Body of pancreas (tissue), 4 donors: Measurements from ENCODE around the gene CPN2.

Source experiments
- CTCF ChIP-seq, 7 experiments: fragments of 450-650 bp in 4 of 7; fragments of 200-600 bp in 3 of 7; sonication (generic) in 3 of 7; IDR thresholded peaks; one replicate each; pipeline ENCODE4 v1.5.1; 2016 to 2019; ENCODE audit warnings: antibody characterized with exemption in 7 of 7
- POLR2A ChIP-seq, 3 donors: fragments of 450-650 bp; IDR thresholded peaks; one replicate each; pipeline ENCODE4 v1.6.1; 2016; ENCODE audit warnings: antibody characterized with exemption in 3 of 3, mild to moderate bottlenecking in 2 of 3

- TF ChIP-seq CTCF (IDR thresholded peaks at IDR 0.05) (no peak), POLR2A (IDR thresholded peaks at IDR 0.05) (no peak)
Measured at GRCh38 chr3:194320744-194321243, 30.3 kb downstream of the CPN2 start.
